Pancreas (tissue), 10 donors: ENCODE measurements around the gene PLEK2. TPM values are rescaled to one million over a fixed set of nuclear protein-coding genes. Genes with fewer than 3 reads are reported as not detected.
"Not testable (repeated sequence)": the region's sequence is repeated elsewhere in the genome, so short reads cannot be mapped to it uniquely, and the experiment has no call there.

ENCODE experiments used
- ATAC-seq, 4 donors: fragments of 200-7000 bp; cut with Tn5 transposase; one replicate each; pipeline versions ENCODE4 v1.8.0 to v1.9.1; 2020; ENCODE audit warnings: mild to moderate bottlenecking in 4 of 4, moderate library complexity in 4 of 4
- DNase-seq, 6 donors: peaks; one replicate each; pipeline ENCODE4 v3.0.0-alpha.2; 2020
- FAIRE-seq: peaks from 2 replicates; lab custom pipeline; 2012; peaks lifted over from hg19 to GRCh38; lab: Jason Lieb, UNC
- H3K27ac ChIP-seq, 4 donors: fragments of 200-600 bp; sonication (generic); 1 replicate in 3 of 4; 2 replicates in 1 of 4; pipeline versions ENCODE4 v1.5.0 to v1.8.0; 2020
- H3K27me3 ChIP-seq, 4 donors: fragments of 200-600 bp; one replicate each; pipeline ENCODE4 v1.8.0; 2021
- H3K36me3 ChIP-seq, 3 donors: fragments of 200-600 bp; sonication (generic) in 1 of 3; one replicate each; pipeline versions ENCODE4 v1.5.0 to v1.8.0; 2020 to 2021
- H3K4me1 ChIP-seq, 3 donors: fragments of 200-600 bp; one replicate each; pipeline ENCODE4 v1.8.0; 2021
- H3K4me3 ChIP-seq, 4 donors: fragments of 200-600 bp; sonication (generic) in 2 of 4; one replicate each; pipeline versions ENCODE4 v1.5.0 to v1.8.0; 2020 to 2021
- H3K9me3 ChIP-seq, 4 donors: fragments of 200-600 bp; one replicate each; pipeline ENCODE4 v1.8.0; 2021
- CTCF ChIP-seq, 4 donors: fragments of 200-600 bp; sonication (generic) in 3 of 4; IDR thresholded peaks; one replicate each; pipeline versions ENCODE4 v1.5.0 to v1.8.0; 2021; ENCODE audit warnings: antibody characterized with exemption in 4 of 4
- WGBS, 2 donors: extraction: QIAGEN DNeasy Blood & Tissue Kit; methylation state at CpG; one replicate each; pipeline ENCODE4 v1.1.7; 2013; 5-methylcytosine and 5-hydroxymethylcytosine counted together
- intact Hi-C, 3 donors: fragments of 100-400 bp; cut with DNase I; formaldehyde crosslinking; loops; one replicate each; pipeline versions ENCODE4 v1.11.1 to v1.14.2; 2022
- polyA plus RNA-seq, 2 donors: library from polyadenylated mRNA; stranded (reverse); fragments of 200-250 nt; gene quantifications; one replicate each; pipeline ENCODE4 v1.2.3, GENCODE V29; 2013
- total RNA-seq, 6 donors: library from RNA; stranded (reverse); fragmentation: NEBNext Ultra II Directional in 4 of 6; extraction: Animal tissue kit (Norgen Biotek cat#: 25700) in 4 of 6; gene quantifications; one replicate each; pipeline versions ENCODE4 v1.2.1 to v1.2.4, GENCODE V29; 2021 to 2023
- donor health status: healthy with polysubstance abuse.
- donor health status: DM: no; HTN: no; CAD: no; lungs with moderate emphysema.
- donor health status: DM: no; HTN: no; CAD: no.
- donor health status: control.
- donor health status: control.
- donor health status: Bipolar disorder and iron deficiency.
- donor health status: DM: yes; HTN: yes; CAD: no.
- donor health status: DM: no; HTN: no; CAD: no.
- donor health status: DM: no; HTN: no; CAD: no.
- donor health status: DM: yes; HTN: yes; CAD: no.

The PLEK2 gene
- total and polyA plus RNA-seq, 8 donors = 4.0 to 9.9 (median 6.6) TPM

- Histone ChIP-seq H3K36me3 (no peaks in the 10 kb centered on the region), H3K27me3 (no peaks in the 10 kb centered on the region), H3K4me3 (no peak overlapping the region), H3K9me3 (no peaks in the 10 kb centered on the region), H3K4me1 (peaks cover 0 to 7% (median 1%) of the 10 kb centered on the region in 3 donors), H3K27ac (no peak overlapping the region)
- FAIRE-seq (no peak), DNase-seq (no peak), ATAC-seq (no peak)
- WGBS, 2 donors = 85 to 94% methylated on average over 5 of the region's 5 CpGs
- intact Hi-C loops = no loop called here
- TF ChIP-seq CTCF (IDR thresholded peaks at IDR 0.05) = no peak
Measured at GRCh38 chr14:67456732-67457131, 44.8 kb upstream of the PLEK2 start.

GRCh38 chr14:67453575-67454300 is 41.8 kb upstream of the PLEK2 start:
- DNase-seq (peak in 1 of 6 donors; percentile 27), ATAC-seq (no peak), FAIRE-seq (no peak)
- intact Hi-C loops = no loop called here
- 91% methylated on average over 5 of the region's 5 CpGs for WGBS, 2 donors
- H3K36me3 ChIP-seq = no peaks in the 10 kb centered on the region
- no peaks in the 10 kb centered on the region for H3K9me3 ChIP-seq
- no peak for TF ChIP-seq CTCF (IDR thresholded peaks at IDR 0.05)
- no peaks in the 10 kb centered on the region for H3K27me3 ChIP-seq
- no peak overlapping the region for H3K4me3 ChIP-seq
- no peak overlapping the region for H3K27ac ChIP-seq
- no peaks in the 10 kb centered on the region for H3K4me1 ChIP-seq

- H3K27me3 ChIP-seq, ATAC-seq, intact Hi-C loops, H3K27ac ChIP-seq, H3K9me3 ChIP-seq, H3K4me1 ChIP-seq, H3K4me3 ChIP-seq, FAIRE-seq, H3K36me3 ChIP-seq: not testable (repeated sequence)
- WGBS, 2 donors = 89 to 90% methylated on average over 6 of the region's 6 CpGs
- peak in 1 of 6 donors; percentile 3 for DNase-seq
Measured at GRCh38 chr14:67451667-67452066, 39.7 kb upstream of the PLEK2 start.

GRCh38 chr14:67449096-67449495 is 37.1 kb upstream of the PLEK2 start:
- Histone ChIP-seq H3K27ac (no peak overlapping the region), H3K27me3 (no peaks in the 10 kb centered on the region), H3K4me3 (no peak overlapping the region), H3K4me1 (peaks cover 8 to 10% (median 10%) of the 10 kb centered on the region in 3 donors), H3K36me3 (no peaks in the 10 kb centered on the region), H3K9me3 (no peaks in the 10 kb centered on the region)
- intact Hi-C loops = no loop called here
- ATAC-seq = no peak
- no peak for TF ChIP-seq CTCF (IDR thresholded peaks at IDR 0.05)
- FAIRE-seq = no peak
- peak in 1 of 6 donors; percentile 10 for DNase-seq
- 92 to 98% methylated on average over 2 of the region's 2 CpGs for WGBS, 2 donors

GRCh38 chr14:67447033-67447381 is 35.0 kb upstream of the PLEK2 start:
- no peaks in the 10 kb centered on the region for H3K9me3 ChIP-seq
- DNase-seq (peak in 1 of 6 donors; percentile 9), ATAC-seq (peak; percentile 25 to 40 (median 37)), FAIRE-seq (no peak)
- H3K27me3 ChIP-seq = no peaks in the 10 kb centered on the region
- intact Hi-C loops = no loop called here
- no peak for TF ChIP-seq CTCF (IDR thresholded peaks at IDR 0.05)
- H3K4me1 ChIP-seq = peaks cover 8 to 15% (median 13%) of the 10 kb centered on the region in 3 donors
- H3K4me3 ChIP-seq = no peak overlapping the region
- peak overlapping the region in 2 of 4 donors; percentile 16 to 51 for H3K27ac ChIP-seq
- WGBS, 2 donors = 24 to 31% methylated on average over 1 of the region's 1 CpG
- no peaks in the 10 kb centered on the region for H3K36me3 ChIP-seq
